HEK293 (cell line): Measurements from ENCODE around the gene SMIM36.

ENCODE experiments used
- CTCF ChIA-PET: fragments of 350-600 bp; formaldehyde crosslinking; extraction: SDS; loops from one replicate; lab custom pipeline; 2021; ENCODE audit warnings: antibody characterized with exemption; lab: Yijun Ruan, JAX
- POLR2A ChIA-PET: fragments of 300-600 bp; formaldehyde crosslinking; extraction: SDS; loops from one replicate; lab custom pipeline; 2020; ENCODE audit warnings: antibody characterized with exemption, inconsistent platforms; lab: Yijun Ruan, JAX
- H3K27ac ChIP-seq: fragments of 200-500 bp; sonication (Bioruptor generic); 2 replicates; pipeline ENCODE4 v1.5.1; 2014; ENCODE audit warnings: low read depth, low read length, control low read depth, inconsistent platforms; ENCODE audit errors: extremely low read depth
- H3K36me3 ChIP-seq, 2 experiments: fragments of 200-500 bp in 1 of 2; sonication (Bioruptor generic) in 1 of 2; 1 replicate in 1 of 2; 2 replicates in 1 of 2; pipeline ENCODE4 v1.5.1; 2014 to 2017; ENCODE audit warnings: inconsistent platforms in 2 of 2, low read length in 2 of 2; ENCODE audit not compliant: control insufficient read depth in 2 of 2, insufficient read depth in 1 of 2
- H3K4me1 ChIP-seq: fragments of 200-500 bp; sonication (Bioruptor generic); 2 replicates; pipeline ENCODE4 v1.5.1; 2014; ENCODE audit warnings: mild to moderate bottlenecking, low read length, inconsistent platforms; ENCODE audit not compliant: control insufficient read depth, insufficient read depth
- H3K4me3 ChIP-seq: 2 replicates; pipeline ENCODE4 v1.5.1; 2011; ENCODE audit warnings: low read depth, mild to moderate bottlenecking, control low read depth, low read length, moderate library complexity
- H3K9me3 ChIP-seq: fragments of 200-500 bp; sonication (Bioruptor generic); 2 replicates; pipeline ENCODE4 v1.5.1; 2014; ENCODE audit warnings: low read depth, low read length, inconsistent platforms; ENCODE audit not compliant: control insufficient read depth, insufficient read depth
- GLIS1 ChIP-seq: fragments of 450-650 bp; formaldehyde crosslinking; IDR thresholded peaks from 2 replicates; pipeline ENCODE4 v1.5.1; 2016; ENCODE audit warnings: missing biosample characterization, missing genetic modification characterization
- GLIS2 ChIP-seq: fragments of 450-650 bp; formaldehyde crosslinking; IDR thresholded peaks from 2 replicates; pipeline ENCODE4 v1.5.1; 2016; ENCODE audit warnings: missing biosample characterization, missing genetic modification characterization
- HOXD13 ChIP-seq: sonication (generic); formaldehyde crosslinking; IDR thresholded peaks from 2 replicates; pipeline ENCODE4 v1.8.0; 2022; ENCODE audit warnings: missing genetic modification reagents, borderline replicate concordance
- PRDM1 ChIP-seq: fragments of 450-650 bp; formaldehyde crosslinking; IDR thresholded peaks from 2 replicates; pipeline ENCODE4; 2016; ENCODE audit warnings: missing biosample characterization, missing genetic modification characterization
- SP2 ChIP-seq: fragments of 450-650 bp; formaldehyde crosslinking; IDR thresholded peaks from 2 replicates; pipeline ENCODE4 v1.5.1; 2016; ENCODE audit warnings: missing biosample characterization, missing genetic modification characterization
- SP3 ChIP-seq: fragments of 450-650 bp; formaldehyde crosslinking; IDR thresholded peaks from 2 replicates; pipeline ENCODE4 v1.5.1; 2016; ENCODE audit warnings: missing biosample characterization, missing genetic modification characterization
- SP7 ChIP-seq: fragments of 450-650 bp; formaldehyde crosslinking; IDR thresholded peaks from 2 replicates; pipeline ENCODE4 v1.5.1; 2016; ENCODE audit warnings: missing biosample characterization, missing genetic modification characterization
- ZBTB17 ChIP-seq: fragments of 450-650 bp; formaldehyde crosslinking; IDR thresholded peaks from 2 replicates; pipeline ENCODE4 v1.5.1; 2016; ENCODE audit warnings: missing biosample characterization, missing genetic modification characterization
- ZBTB21 ChIP-seq: fragments of 450-650 bp; formaldehyde crosslinking; IDR thresholded peaks from 2 replicates; pipeline ENCODE4 v1.5.1; 2017; ENCODE audit warnings: missing biosample characterization, missing genetic modification characterization
- ZBTB8A ChIP-seq: fragments of 450-650 bp; formaldehyde crosslinking; IDR thresholded peaks from 2 replicates; pipeline ENCODE4 v1.5.1; 2016; ENCODE audit warnings: missing biosample characterization, missing genetic modification characterization
- ZFHX2 ChIP-seq: fragments of 450-650 bp; formaldehyde crosslinking; conservative IDR thresholded peaks from 2 replicates; pipeline ENCODE4 v1.5.1; 2016; ENCODE audit warnings: missing biosample characterization, missing genetic modification characterization
- ZNF146 ChIP-seq: fragments of 450-650 bp; formaldehyde crosslinking; IDR thresholded peaks from 2 replicates; pipeline ENCODE4 v1.5.1; 2016; ENCODE audit warnings: missing biosample characterization, missing genetic modification characterization
- ZNF266 ChIP-seq: fragments of 450-650 bp; formaldehyde crosslinking; IDR thresholded peaks from 2 replicates; pipeline ENCODE4 v1.5.1; 2016; ENCODE audit warnings: missing biosample characterization, missing genetic modification characterization, low read depth
- ZNF311 ChIP-seq: fragments of 450-650 bp; formaldehyde crosslinking; IDR thresholded peaks from 2 replicates; pipeline ENCODE4 v1.5.1; 2017; ENCODE audit warnings: missing biosample characterization, missing genetic modification characterization, borderline replicate concordance
- ZNF335 ChIP-seq: fragments of 450-650 bp; formaldehyde crosslinking; conservative IDR thresholded peaks from 2 replicates; pipeline ENCODE4 v1.5.1; 2016; ENCODE audit warnings: missing biosample characterization, missing genetic modification characterization
- ZNF423 ChIP-seq: fragments of 450-650 bp; formaldehyde crosslinking; IDR thresholded peaks from 2 replicates; pipeline ENCODE4 v1.5.1; 2016; ENCODE audit warnings: missing biosample characterization, missing genetic modification characterization
- ZNF561 ChIP-seq: fragments of 450-650 bp; IDR thresholded peaks from 2 replicates; pipeline ENCODE4 v1.5.1; 2018; ENCODE audit warnings: missing biosample characterization, missing genetic modification characterization, borderline replicate concordance
- ZSCAN30 ChIP-seq: fragments of 450-650 bp; IDR thresholded peaks from 2 replicates; pipeline ENCODE4 v1.5.1; 2018; ENCODE audit warnings: missing biosample characterization, mild to moderate bottlenecking, missing genetic modification characterization, moderate library complexity
- TF ChIP-seq, protein P1 (sequence below): fragments of 450-650 bp; formaldehyde crosslinking; IDR thresholded peaks from 2 replicates; pipeline ENCODE4 v1.5.1; 2016; ENCODE audit warnings: missing biosample characterization, missing genetic modification characterization
- TF ChIP-seq, protein P2 (sequence below): sonication (generic); formaldehyde crosslinking; IDR thresholded peaks from 2 replicates; pipeline ENCODE4 v1.8.1; 2022; ENCODE audit warnings: mild to moderate bottlenecking, moderate library complexity, missing genetic modification reagents
- TF ChIP-seq, protein P3 (sequence below): fragments of 450-650 bp; formaldehyde crosslinking; optimal IDR thresholded peaks from 2 replicates; pipeline ENCODE3; 2016; ENCODE audit warnings: missing biosample characterization, mild to moderate bottlenecking, missing genetic modification characterization
- TF ChIP-seq, protein P4 (sequence below): fragments of 450-650 bp; formaldehyde crosslinking; IDR thresholded peaks from 2 replicates; pipeline ENCODE4 v1.5.1; 2016; ENCODE audit warnings: missing biosample characterization, missing genetic modification characterization
- TF ChIP-seq, protein P5 (sequence below): fragments of 450-650 bp; formaldehyde crosslinking; IDR thresholded peaks from 2 replicates; pipeline ENCODE4 v1.5.1; 2016; ENCODE audit warnings: missing biosample characterization, missing genetic modification characterization

Gene SMIM36

DNA sequence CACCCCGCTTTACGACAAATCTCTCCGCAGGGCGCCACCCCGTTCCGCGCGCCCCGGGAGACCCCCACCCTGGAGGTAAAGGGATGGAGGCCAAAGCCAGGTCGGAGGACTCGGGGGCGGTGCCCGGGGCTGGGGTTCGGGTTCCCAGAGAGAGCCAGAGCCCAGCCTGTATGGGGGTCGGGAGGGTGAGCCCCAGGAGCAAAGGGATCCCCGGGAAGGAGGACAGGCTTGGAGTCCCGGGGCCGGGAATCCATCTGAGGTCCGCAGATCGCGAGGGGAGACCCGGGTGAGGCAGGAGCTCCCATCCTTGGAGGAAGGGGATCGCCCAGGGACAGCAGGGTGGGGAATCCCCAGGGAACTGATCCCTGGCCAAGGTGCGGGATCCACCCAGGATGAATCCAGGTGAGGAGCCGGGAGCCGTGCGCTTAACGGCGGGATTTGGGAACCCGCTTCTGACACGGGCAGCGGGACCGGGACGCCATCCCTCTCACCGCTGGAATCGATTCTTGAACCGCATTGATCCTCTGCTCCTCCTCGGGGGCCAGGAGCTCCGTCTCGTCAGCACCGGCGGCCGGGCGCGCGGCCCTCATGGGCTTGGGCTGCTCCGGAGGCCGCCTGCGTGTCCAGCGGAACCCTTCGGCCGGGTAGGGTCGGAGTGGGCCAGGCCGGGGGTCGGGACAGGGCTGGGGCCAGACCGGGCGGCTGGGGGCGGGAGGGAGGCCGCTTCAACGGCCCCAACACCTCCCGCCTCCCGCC lies 89.9 kb downstream of the SMIM36 start, which contains the start of gene MMD (continued):
- TF ChIP-seq HOXD13 (CRISPR knock-in tag) (no peak), ZSCAN30 (tag by site-specific recombination) (0 out of 2 replicates have a peak, but pooled peaks have one; percentile 31), ZNF266 (tag by site-specific recombination) (no peak), SP3 (peak; percentile 56), ZNF311 (tag by site-specific recombination) (no peak), ZBTB21 (tag by site-specific recombination) (no peak), ZNF423 (tag by site-specific recombination) (0 out of 2 replicates have a peak, but pooled peaks have one; percentile 54), ZBTB17 (tag by site-specific recombination) (peak; percentile 50; the same call in 1 of the 2 replicates), ZNF561 (tag by site-specific recombination) (peak; percentile 52; the same call in 1 of the 2 replicates), SP7 (tag by site-specific recombination) (0 out of 2 replicates have a peak, but pooled peaks have one; percentile 9), GLIS1 (tag by site-specific recombination) (peak; percentile 43), ZNF335 (peak; percentile 75)
- TF ChIP-seq, protein P1, sequence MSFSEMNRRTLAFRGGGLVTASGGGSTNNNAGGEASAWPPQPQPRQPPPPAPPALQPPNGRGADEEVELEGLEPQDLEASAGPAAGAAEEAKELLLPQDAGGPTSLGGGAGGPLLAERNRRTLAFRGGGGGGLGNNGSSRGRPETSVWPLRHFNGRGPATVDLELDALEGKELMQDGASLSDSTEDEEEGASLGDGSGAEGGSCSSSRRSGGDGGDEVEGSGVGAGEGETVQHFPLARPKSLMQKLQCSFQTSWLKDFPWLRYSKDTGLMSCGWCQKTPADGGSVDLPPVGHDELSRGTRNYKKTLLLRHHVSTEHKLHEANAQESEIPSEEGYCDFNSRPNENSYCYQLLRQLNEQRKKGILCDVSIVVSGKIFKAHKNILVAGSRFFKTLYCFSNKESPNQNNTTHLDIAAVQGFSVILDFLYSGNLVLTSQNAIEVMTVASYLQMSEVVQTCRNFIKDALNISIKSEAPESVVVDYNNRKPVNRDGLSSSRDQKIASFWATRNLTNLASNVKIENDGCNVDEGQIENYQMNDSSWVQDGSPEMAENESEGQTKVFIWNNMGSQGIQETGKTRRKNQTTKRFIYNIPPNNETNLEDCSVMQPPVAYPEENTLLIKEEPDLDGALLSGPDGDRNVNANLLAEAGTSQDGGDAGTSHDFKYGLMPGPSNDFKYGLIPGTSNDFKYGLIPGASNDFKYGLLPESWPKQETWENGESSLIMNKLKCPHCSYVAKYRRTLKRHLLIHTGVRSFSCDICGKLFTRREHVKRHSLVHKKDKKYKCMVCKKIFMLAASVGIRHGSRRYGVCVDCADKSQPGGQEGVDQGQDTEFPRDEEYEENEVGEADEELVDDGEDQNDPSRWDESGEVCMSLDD (tag by site-specific recombination) = 0 out of 2 replicates have a peak, but pooled peaks have one; percentile 11
- TF ChIP-seq, protein P2, sequence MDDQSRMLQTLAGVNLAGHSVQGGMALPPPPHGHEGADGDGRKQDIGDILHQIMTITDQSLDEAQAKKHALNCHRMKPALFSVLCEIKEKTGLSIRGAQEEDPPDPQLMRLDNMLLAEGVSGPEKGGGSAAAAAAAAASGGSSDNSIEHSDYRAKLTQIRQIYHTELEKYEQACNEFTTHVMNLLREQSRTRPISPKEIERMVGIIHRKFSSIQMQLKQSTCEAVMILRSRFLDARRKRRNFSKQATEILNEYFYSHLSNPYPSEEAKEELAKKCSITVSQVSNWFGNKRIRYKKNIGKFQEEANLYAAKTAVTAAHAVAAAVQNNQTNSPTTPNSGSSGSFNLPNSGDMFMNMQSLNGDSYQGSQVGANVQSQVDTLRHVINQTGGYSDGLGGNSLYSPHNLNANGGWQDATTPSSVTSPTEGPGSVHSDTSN (CRISPR knock-in tag) = peak; percentile 49; the same call in 1 of the 2 replicates
- TF ChIP-seq, protein P3, sequence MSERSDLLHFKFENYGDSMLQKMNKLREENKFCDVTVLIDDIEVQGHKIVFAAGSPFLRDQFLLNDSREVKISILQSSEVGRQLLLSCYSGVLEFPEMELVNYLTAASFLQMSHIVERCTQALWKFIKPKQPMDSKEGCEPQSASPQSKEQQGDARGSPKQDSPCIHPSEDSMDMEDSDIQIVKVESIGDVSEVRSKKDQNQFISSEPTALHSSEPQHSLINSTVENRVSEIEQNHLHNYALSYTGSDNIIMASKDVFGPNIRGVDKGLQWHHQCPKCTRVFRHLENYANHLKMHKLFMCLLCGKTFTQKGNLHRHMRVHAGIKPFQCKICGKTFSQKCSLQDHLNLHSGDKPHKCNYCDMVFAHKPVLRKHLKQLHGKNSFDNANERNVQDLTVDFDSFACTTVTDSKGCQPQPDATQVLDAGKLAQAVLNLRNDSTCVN = peak; percentile 55

DNA sequence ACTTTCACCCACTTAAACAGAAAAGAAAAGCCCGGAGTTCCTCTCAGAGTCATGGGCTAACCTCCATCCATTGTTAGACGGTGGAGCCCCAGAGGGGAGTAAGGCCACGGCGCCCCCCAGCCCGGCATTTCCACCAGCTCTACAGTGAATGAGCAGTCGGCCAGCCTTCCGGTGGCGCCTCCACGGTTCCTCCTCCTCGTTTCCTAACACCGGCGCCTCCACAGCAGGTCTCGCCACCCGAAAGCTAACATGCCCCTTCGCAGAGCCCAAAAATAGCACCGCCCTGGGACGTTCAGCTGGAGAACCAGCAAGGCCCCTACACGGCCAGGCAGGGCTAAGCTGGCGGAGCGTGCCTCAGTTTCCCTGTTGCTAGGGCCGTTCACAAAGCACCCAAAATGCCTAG lies 90.5 kb downstream of the SMIM36 start:
- POLR2A ChIA-PET = interaction anchor here (0.7 to 1.3 kb wide), 2 partner anchors 13 to 102 kb away, joined by 3 to 6 read pairs; no protein-coding TSS in a partner anchor

More for the DNA sequence above, 90.5 kb downstream of the SMIM36 start:
- Histone ChIP-seq H3K27ac (peak overlapping the region; percentile 75; the same call in 1 of the 2 replicates), H3K36me3 (peaks cover 0 to 6% of the 10 kb centered on the region in 2 experiments; a peak in 1 of 3 replicates), H3K4me3 (peak overlapping the region; percentile 83), H3K9me3 (no peaks in the 10 kb centered on the region), H3K4me1 (peaks cover 7% of the 10 kb centered on the region)
- TF ChIP-seq, protein P4, sequence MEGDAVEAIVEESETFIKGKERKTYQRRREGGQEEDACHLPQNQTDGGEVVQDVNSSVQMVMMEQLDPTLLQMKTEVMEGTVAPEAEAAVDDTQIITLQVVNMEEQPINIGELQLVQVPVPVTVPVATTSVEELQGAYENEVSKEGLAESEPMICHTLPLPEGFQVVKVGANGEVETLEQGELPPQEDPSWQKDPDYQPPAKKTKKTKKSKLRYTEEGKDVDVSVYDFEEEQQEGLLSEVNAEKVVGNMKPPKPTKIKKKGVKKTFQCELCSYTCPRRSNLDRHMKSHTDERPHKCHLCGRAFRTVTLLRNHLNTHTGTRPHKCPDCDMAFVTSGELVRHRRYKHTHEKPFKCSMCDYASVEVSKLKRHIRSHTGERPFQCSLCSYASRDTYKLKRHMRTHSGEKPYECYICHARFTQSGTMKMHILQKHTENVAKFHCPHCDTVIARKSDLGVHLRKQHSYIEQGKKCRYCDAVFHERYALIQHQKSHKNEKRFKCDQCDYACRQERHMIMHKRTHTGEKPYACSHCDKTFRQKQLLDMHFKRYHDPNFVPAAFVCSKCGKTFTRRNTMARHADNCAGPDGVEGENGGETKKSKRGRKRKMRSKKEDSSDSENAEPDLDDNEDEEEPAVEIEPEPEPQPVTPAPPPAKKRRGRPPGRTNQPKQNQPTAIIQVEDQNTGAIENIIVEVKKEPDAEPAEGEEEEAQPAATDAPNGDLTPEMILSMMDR (tag by site-specific recombination) = 0 out of 2 replicates have a peak, but pooled peaks have one; percentile 40
- 0 out of 2 replicates have a peak, but pooled peaks have one; percentile 8 for TF ChIP-seq PRDM1 (tag by site-specific recombination)
- no peak for TF ChIP-seq ZNF146 (tag by site-specific recombination)
- TF ChIP-seq, protein P5, sequence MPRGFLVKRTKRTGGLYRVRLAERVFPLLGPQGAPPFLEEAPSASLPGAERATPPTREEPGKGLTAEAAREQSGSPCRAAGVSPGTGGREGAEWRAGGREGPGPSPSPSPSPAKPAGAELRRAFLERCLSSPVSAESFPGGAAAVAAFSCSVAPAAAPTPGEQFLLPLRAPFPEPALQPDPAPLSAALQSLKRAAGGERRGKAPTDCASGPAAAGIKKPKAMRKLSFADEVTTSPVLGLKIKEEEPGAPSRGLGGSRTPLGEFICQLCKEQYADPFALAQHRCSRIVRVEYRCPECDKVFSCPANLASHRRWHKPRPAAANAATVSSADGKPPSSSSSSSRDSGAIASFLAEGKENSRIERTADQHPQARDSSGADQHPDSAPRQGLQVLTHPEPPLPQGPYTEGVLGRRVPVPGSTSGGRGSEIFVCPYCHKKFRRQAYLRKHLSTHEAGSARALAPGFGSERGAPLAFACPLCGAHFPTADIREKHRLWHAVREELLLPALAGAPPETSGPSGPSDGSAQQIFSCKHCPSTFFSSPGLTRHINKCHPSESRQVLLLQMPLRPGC (tag by site-specific recombination) = no peak
- TF ChIP-seq, protein P1 (tag by site-specific recombination) = peak; percentile 24; the same call in 1 of the 2 replicates
- TF ChIP-seq ZFHX2 (tag by site-specific recombination) = 0 out of 2 replicates have a peak, but pooled peaks have one; percentile 9
- TF ChIP-seq GLIS2 (tag by site-specific recombination) = 0 out of 2 replicates have a peak, but pooled peaks have one; percentile 36
- peak; percentile 38; the same call in 1 of the 2 replicates for TF ChIP-seq SP2 (tag by site-specific recombination)
- peak; percentile 57 for TF ChIP-seq ZBTB8A (tag by site-specific recombination)
- CTCF ChIA-PET = no interaction called here
